ENCODE results near the gene PCGF6.
"Not testable (repeated sequence)": the region's sequence is repeated elsewhere in the genome, so short reads cannot be mapped to it uniquely, and the experiment has no call there.

Gene PCGF6

GRCh38 chr10:103310197-103310596 is 40.7 kb downstream of the PCGF6 start:
- DNase-seq, result no peak

DNA sequence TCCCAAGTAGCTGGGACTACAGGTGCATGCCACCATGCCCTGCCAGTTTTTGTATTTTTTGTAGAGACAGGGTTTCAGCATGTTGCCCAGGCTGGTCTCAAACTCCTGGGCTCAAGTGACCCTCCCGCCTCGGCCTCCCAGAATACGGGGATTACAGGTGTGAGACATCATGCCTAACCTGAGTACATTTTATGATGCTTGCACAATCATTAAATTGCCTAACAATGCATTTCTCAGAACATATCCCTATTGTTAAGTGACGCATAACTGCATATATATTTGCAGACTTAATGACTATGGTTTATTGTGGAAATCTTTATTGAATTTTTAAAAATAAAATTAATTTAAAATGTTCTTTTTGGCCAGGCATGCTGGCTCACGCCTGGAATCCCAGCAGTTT is 43.3 kb downstream of the PCGF6 start:
- DNase-seq, result no peak

- no peak for DNase-seq
Observed at GRCh38 chr10:103295374-103296015, 55.4 kb downstream of the PCGF6 start.

- DNase-seq, result no peak
Observed at GRCh38 chr10:103291588-103291987, 59.4 kb downstream of the PCGF6 start.

DNA sequence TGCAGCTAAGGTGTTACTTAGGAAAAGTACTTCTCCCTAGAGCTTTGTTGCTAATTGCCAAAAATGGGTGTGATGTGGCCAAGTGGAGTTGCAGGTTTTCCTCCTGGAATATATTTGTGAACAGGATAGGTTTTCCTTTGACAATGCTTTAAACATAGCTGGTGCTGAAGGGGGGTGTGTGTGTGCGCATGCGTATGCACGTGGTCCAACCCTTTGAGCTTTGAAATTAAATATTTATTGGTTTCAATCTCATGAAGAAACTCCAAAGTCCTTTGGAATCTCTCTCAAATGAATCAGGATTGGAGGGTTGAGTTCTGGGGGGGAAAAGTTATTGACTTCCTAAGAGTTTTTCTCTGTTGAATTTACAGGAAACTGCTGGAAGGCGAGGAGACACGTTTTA is 62.9 kb downstream of the PCGF6 start:
- DNase-seq, result no peak

- DNase-seq, result no peak
Observed at GRCh38 chr10:103284170-103284569, 66.8 kb downstream of the PCGF6 start.

GRCh38 chr10:103282961-103283360 is 68.0 kb downstream of the PCGF6 start:
- no peak for DNase-seq

GRCh38 chr10:103281753-103282152 is 69.2 kb downstream of the PCGF6 start:
- DNase-seq, result no peak

- DNase-seq, result no peak
Observed at GRCh38 chr10:103280506-103280905, 70.4 kb downstream of the PCGF6 start.

DNA sequence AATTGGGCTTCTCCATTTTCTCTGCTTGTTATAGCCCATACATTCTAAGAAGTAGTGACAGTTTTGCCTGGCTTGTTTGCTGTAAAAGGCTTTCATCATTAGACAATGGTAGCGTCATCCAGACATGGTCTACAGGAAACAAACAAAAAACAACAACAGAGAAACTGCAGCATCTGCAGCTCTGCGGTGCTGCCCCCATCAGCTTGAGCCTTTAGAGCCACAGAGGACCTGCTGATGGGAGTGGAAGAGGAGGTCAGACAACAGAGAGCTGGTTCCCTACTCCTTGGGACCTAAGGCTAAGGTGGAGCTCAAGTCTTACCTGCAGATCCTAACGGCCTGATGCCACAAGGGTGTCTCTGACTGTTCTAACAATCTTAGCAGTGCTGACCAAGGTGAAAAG is 70.9 kb downstream of the PCGF6 start:
- DNase-seq, result no peak

GRCh38 chr10:103278862-103279298 is 72.1 kb downstream of the PCGF6 start:
- DNase-seq, result peak; percentile 63 to 69

GRCh38 chr10:103278537-103278823 is 72.5 kb downstream of the PCGF6 start:
- DNase-seq, result no peak

DNA sequence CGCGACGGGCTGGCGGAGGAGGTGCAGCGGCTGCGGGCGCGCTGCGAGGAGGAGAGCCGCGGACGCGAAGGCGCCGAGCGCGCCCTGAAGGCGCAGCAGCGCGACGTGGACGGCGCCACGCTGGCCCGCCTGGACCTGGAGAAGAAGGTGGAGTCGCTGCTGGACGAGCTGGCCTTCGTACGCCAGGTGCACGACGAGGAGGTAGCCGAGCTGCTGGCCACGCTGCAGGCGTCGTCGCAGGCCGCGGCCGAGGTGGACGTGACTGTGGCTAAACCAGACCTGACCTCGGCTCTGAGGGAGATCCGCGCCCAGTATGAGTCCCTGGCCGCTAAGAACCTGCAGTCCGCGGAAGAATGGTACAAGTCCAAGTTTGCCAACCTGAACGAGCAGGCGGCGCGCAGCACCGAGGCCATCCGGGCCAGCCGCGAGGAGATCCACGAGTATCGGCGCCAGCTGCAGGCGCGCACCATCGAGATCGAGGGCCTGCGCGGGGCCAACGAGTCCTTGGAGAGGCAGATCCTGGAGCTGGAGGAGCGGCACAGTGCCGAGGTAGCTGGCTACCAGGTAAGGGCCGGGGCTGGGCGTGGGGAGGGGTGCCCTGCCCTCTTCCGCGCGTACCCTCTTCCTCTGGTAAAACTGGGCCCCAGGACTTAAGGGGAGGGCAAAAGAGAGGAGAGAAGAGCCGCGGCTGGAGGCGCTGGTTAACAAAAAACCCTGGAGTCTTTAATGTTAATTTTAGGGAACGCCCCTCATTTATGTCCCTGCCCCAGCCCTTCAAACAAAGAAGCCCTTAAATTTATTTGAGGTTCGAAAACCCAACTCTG is 73.0 kb downstream of the PCGF6 start:
- no peak for DNase-seq

- DNase-seq, result peak; percentile 26 to 33
Observed at GRCh38 chr10:103276896-103277712, 73.8 kb downstream of the PCGF6 start, which contains the start of gene INA. Gene INA, plus strand, starts transcription at chr10:103277138. Its CDS starts 74 bp downstream, at chr10:103277212.

- DNase-seq, result no peak
Observed at GRCh38 chr10:103276251-103276895, 74.6 kb downstream of the PCGF6 start.

- DNase-seq, result no peak
Observed at GRCh38 chr10:103273041-103273441, 77.9 kb downstream of the PCGF6 start.

DNA sequence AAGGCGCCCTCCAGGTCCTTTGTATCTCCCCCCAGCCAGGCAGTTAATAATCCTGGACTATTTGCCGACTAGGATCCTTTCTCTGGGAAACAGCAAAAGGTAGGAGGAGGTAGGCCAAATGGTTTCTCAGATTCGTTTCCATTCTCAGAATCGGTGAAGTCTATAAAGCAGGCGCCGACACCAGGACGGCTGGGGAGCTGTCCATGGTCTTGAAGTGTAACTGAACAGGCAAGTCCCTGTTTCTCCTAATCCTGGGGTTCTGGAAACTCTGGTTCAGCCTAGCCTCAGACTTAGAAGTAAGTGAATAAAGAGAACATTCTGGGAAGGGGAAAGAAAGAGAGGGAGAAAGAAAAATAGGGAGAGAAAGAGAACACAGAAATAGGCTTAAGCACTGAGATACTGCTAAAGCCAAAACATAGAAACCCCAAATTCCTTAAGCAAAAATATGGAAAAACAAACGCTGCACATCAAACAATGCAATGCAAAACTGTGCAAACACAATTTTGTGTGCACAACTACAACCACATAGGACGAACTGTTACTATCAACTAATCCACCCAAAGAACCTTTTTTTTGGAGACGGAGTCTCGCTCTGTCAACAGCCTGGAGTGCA is 85.1 kb downstream of the PCGF6 start:
- DNase-seq, result peak; percentile 40 to 52

DNA sequence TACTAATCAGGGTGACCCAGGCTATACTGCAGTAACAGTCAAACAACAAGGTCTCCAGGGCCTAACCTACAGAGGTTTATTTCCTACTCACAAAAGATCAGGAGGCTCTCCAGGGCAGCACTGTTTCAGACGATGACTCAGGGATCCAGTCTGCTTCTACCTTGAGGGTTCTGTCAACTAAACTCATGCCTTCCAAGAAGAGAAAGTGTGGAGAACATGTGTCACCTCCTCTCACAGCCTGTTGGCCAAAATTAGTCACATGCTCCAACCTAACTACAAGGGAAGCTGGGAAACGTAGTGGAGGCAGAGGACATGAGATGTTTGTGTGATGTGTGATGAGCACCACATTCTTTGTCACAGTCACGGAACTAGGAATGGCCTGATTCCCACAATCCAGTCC is 88.7 kb downstream of the PCGF6 start:
- no peak for DNase-seq

DNA sequence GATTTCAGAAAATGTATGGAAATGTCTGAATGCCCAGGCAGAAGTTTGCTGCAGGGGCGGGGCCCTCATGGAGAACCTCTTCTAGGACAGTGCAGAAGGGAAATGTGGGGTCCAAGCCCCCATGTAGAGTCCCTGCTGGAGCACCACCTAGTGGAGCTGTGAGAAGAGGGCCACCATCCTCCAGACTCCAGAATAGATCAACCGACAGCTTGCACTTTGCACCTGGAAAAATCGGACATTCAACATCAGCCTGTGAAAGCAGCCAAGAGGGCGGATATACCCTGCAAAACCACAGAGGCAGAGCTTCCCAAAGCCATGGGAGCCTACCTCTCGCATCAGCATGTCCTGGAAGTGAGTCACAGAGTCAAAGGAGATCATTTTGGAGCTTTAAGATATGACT is 91.0 kb downstream of the PCGF6 start:
- no peak for DNase-seq

DNA sequence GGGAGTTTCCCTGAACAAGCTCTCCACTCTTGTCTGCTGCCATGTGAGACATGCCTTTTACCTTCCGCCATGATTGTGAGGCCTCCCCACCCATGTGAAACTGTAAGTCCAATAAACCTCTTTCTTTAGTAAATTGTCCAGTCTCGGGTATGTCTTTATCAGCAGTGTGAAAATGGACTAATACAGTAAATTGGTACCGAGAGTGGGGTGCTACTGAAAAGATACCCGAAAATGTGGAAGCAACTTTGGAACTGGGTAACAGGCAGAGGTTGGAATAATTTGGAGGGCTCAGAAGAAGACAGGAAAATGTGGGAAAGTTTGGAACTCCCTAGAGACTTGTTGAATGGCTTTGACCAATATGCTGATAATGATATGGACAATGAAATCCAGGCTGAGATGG is 92.0 kb downstream of the PCGF6 start:
- DNase-seq, result not testable (repeated sequence)

DNA sequence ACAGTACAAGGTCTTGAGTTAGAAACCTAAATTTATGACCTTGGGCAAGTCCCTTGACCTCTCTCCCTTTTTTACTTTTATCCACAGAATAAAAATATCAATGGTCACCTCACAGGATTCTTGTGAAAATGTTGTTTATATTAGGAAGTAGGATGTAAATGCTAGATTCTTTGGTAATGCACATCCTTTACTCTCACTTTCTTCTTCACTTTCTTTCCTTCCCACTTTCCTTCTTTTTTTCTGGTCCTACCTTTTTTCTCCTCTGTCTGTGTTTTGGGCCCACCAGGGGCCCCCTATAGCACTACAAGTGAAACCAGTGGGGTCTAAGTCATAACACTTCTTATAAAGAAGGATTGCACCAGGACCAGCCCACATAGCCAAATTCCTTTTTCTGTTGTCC is 93.1 kb downstream of the PCGF6 start:
- DNase-seq, result no peak

- no peak for DNase-seq
Observed at GRCh38 chr10:103256613-103257012, 94.3 kb downstream of the PCGF6 start.

Data from activated CD4-positive, alpha-beta T cell treated with anti-CD3 and anti-CD28 coated beads, Interleukin-2, amount 50 U/mL, for 48 hours (primary cell).